HepG2 (cell line): ENCODE measurements around the gene TRRAP. TPM values are rescaled to one million over a fixed set of nuclear protein-coding genes. Genes with fewer than 3 reads are reported as not detected.

ENCODE experiments used
- ATAC-seq: fragments of 200-7000 bp; cut with Tn5 transposase; 3 replicates; pipeline ENCODE4 v1.9.1; 2020; ENCODE audit warnings: mild to moderate bottlenecking, moderate library complexity
- BruUV-seq: library from RNA; stranded (reverse); fragments of 400-500 nt; replicated peaks from 2 replicates; lab custom pipeline; 2021; lab: Mats Ljungman, UMichigan
- CTCF ChIA-PET: fragments of 300-600 bp; formaldehyde crosslinking; extraction: SDS; loops from one replicate; lab custom pipeline; 2021; ENCODE audit warnings: low total read pairs, inconsistent platforms, low intra/inter-chr PET ratio; lab: Yijun Ruan, JAX
- POLR2A ChIA-PET: fragments of 350-600 bp; sonication (Branson Sonifier 250); formaldehyde crosslinking; loops from one replicate; lab custom pipeline; 2020; ENCODE audit warnings: antibody characterized with exemption, inconsistent platforms; lab: Yijun Ruan, JAX
- DNase-seq: peaks from one replicate; pipeline ENCODE4 v3.0.0-alpha.2; 2015; ENCODE audit warnings: low spot score
- FAIRE-seq: peaks from 3 replicates; lab custom pipeline; 2011; peaks lifted over from hg19 to GRCh38; lab: Jason Lieb, UNC
- H2AFZ ChIP-seq: one replicate; pipeline ENCODE4 v1.6.1; 2011; ENCODE audit warnings: low read length, inconsistent platforms
- H3K27ac ChIP-seq: fragments of 300-600 bp; 3 replicates; pipeline ENCODE4 v1.8.0; 2011; ENCODE audit warnings: mixed run types, mild to moderate bottlenecking, mixed read lengths, low read length, inconsistent platforms; ENCODE audit not compliant: insufficient read depth; ENCODE audit errors: extremely low read length
- H3K27me3 ChIP-seq, 2 experiments: fragments of 200-600 bp in 1 of 2; 2 replicates in 1 of 2; 3 replicates in 1 of 2; pipeline versions ENCODE4 v1.6.0 to v1.8.0; 2011; ENCODE audit warnings: low read length in 2 of 2, mild to moderate bottlenecking in 2 of 2, moderate library complexity in 2 of 2, inconsistent platforms in 1 of 2; ENCODE audit not compliant: insufficient read depth in 2 of 2, control insufficient read depth in 1 of 2
- H3K36me3 ChIP-seq, 2 experiments: fragments of 200-600 bp in 1 of 2; replicated peaks in 1 of 2; 2 replicates in 1 of 2; 3 replicates in 1 of 2; pipeline versions ENCODE4 v1.5.1 to v1.8.0; 2011; ENCODE audit warnings: low read length in 2 of 2, inconsistent platforms in 1 of 2; ENCODE audit not compliant: insufficient read depth in 2 of 2, control insufficient read depth in 1 of 2
- H3K4me1 ChIP-seq: 2 replicates; pipeline ENCODE4 v1.5.1; 2012; ENCODE audit warnings: low read length, inconsistent platforms; ENCODE audit not compliant: insufficient read depth
- H3K4me2 ChIP-seq: 2 replicates; pipeline ENCODE4 v1.6.0; 2011; ENCODE audit warnings: low read depth, low read length, inconsistent platforms
- H3K4me3 ChIP-seq, 3 experiments: fragments of 200-600 bp in 1 of 3; sonication (generic), shearing (Covaris generic) in 1 of 3; replicated peaks in 1 of 3; 2 replicates each; pipeline ENCODE4 v1.5.1; 2011 to 2016; ENCODE audit warnings: low read length in 3 of 3, inconsistent platforms in 2 of 3, low read depth in 2 of 3, mild to moderate bottlenecking in 2 of 3, control low read depth in 1 of 3, mixed read lengths in 1 of 3; ENCODE audit not compliant: insufficient read depth in 1 of 3
- H3K79me2 ChIP-seq: one replicate; pipeline ENCODE4 v1.6.1; 2011; ENCODE audit warnings: low read length, inconsistent platforms; ENCODE audit not compliant: insufficient read depth
- H3K9ac ChIP-seq: 2 replicates; pipeline ENCODE4 v1.6.0; 2011; ENCODE audit warnings: mild to moderate bottlenecking, low read depth, low read length, inconsistent platforms; ENCODE audit not compliant: insufficient read depth
- H3K9me3 ChIP-seq: 2 replicates; pipeline ENCODE4 v1.5.1; 2012; ENCODE audit warnings: mild to moderate bottlenecking, low read length
- H4K20me1 ChIP-seq: 2 replicates; pipeline ENCODE4 v1.6.0; 2011; ENCODE audit warnings: inconsistent platforms, mild to moderate bottlenecking, low read length, moderate library complexity; ENCODE audit not compliant: insufficient read depth
- HBP1 ChIP-seq: IDR thresholded peaks from 2 replicates; pipeline ENCODE4 v1.6.1; 2016; ENCODE audit warnings: low read depth, control low read depth
- KDM1A ChIP-seq: IDR thresholded peaks from 2 replicates; pipeline ENCODE4 v1.6.1; 2016; ENCODE audit warnings: missing compliant biosample characterization
- KIAA2018 ChIP-seq: sonication (generic); formaldehyde crosslinking; IDR thresholded peaks from 2 replicates; pipeline ENCODE4 v1.5.0; 2020; ENCODE audit warnings: mild to moderate bottlenecking, missing genetic modification reagents, borderline replicate concordance
- MIXL1 ChIP-seq: IDR thresholded peaks from 2 replicates; pipeline ENCODE4 v1.6.1; 2016
- NR3C1 ChIP-seq: sonication (generic); formaldehyde crosslinking; IDR thresholded peaks from 2 replicates; pipeline ENCODE4 v1.4.0; 2020; ENCODE audit warnings: missing genetic modification reagents
- PPARG ChIP-seq: conservative IDR thresholded peaks from 2 replicates; pipeline ENCODE4 v1.6.1; 2016; ENCODE audit warnings: missing biosample characterization, missing genetic modification reagents
- RAD21 ChIP-seq: fragments of 450-650 bp; formaldehyde crosslinking; IDR thresholded peaks from 2 replicates; pipeline ENCODE4 v1.5.0; 2020; ENCODE audit warnings: mild to moderate bottlenecking
- SMAD9 ChIP-seq: sonication (generic); formaldehyde crosslinking; IDR thresholded peaks from 2 replicates; pipeline ENCODE4 v1.5.1; 2020; ENCODE audit warnings: mild to moderate bottlenecking, missing genetic modification reagents
- SOX6 ChIP-seq, 2 experiments: fragments of 450-650 bp in 1 of 2; sonication (generic) in 1 of 2; formaldehyde crosslinking in 1 of 2; IDR thresholded peaks; 2 replicates each; pipeline versions ENCODE4 v1.4.0 to v1.6.1; 2017 to 2020; ENCODE audit warnings: antibody characterized with exemption in 1 of 2, mild to moderate bottlenecking in 1 of 2, missing genetic modification reagents in 1 of 2
- SP4 ChIP-seq: sonication (generic); formaldehyde crosslinking; IDR thresholded peaks from 2 replicates; pipeline ENCODE4 v1.8.1; 2023; ENCODE audit warnings: mild to moderate bottlenecking, missing genetic modification reagents
- THAP11 ChIP-seq: IDR thresholded peaks from 2 replicates; pipeline ENCODE4 v1.6.1; 2016; ENCODE audit warnings: missing biosample characterization, missing genetic modification reagents
- WGBS: methylation state at CpG from one replicate; pipeline ENCODE4 v1.1.6; 2017; ENCODE audit warnings: low lambda C conversion rate; 5-methylcytosine and 5-hydroxymethylcytosine counted together
- in situ Hi-C: cut with HindIII; loops from 2 replicates; pipeline ENCODE4 v1.10.0; 2017; ENCODE audit warnings: low pct_unique_long_range_greater_than_20kb; ENCODE audit not compliant: extremely low pct_ligation_motif_present
- intact Hi-C: fragments of 100-400 bp; cut with micrococcal nuclease; formaldehyde crosslinking; loops from one replicate; pipeline ENCODE4 v1.10.0; 2022; ENCODE audit not compliant: unreplicated experiment
- polyA plus RNA-seq, 8 experiments: library from polyadenylated mRNA; depleted of rRNA in 3 of 8; stranded (reverse) in 7 of 8; unstranded in 1 of 8; fragments of >200 nt; fragmentation: Illumina TruSeq in 4 of 8; extraction: Trizol in 4 of 8; gene quantifications; 2 replicates each; pipeline versions ENCODE4 v1.2.1 to v1.2.3, GENCODE V29; 2011 to 2016; ENCODE audit warnings: low read depth in 4 of 8, missing spikeins in 1 of 8, mixed read lengths in 1 of 8; ENCODE audit not compliant: insufficient read depth in 1 of 8
- total RNA-seq, 5 experiments: library from RNA; depleted of rRNA; stranded (reverse); fragments of >200 nt; fragmentation: Illumina TruSeq; extraction: Trizol; gene quantifications; 2 replicates each; pipeline ENCODE4 v1.2.3, GENCODE V29; 2016; ENCODE audit warnings: low read depth in 1 of 5
- TF ChIP-seq, protein P1 (sequence below): sonication (generic); formaldehyde crosslinking; IDR thresholded peaks from 2 replicates; pipeline ENCODE4 v1.4.0; 2020; ENCODE audit warnings: missing genetic modification reagents; ENCODE audit errors: not compliant biosample characterization
- TF ChIP-seq, protein P2 (sequence below): sonication (generic); formaldehyde crosslinking; IDR thresholded peaks from 2 replicates; pipeline ENCODE4 v1.8.0; 2022; ENCODE audit warnings: mild to moderate bottlenecking, missing genetic modification reagents

TRRAP gene
- total and polyA plus RNA-seq, 2 of the 13 experiments (the other 11 are each of a cell fraction or from before 2014, with no cell fraction given): 8.6 to 10.5 TPM

DNA sequence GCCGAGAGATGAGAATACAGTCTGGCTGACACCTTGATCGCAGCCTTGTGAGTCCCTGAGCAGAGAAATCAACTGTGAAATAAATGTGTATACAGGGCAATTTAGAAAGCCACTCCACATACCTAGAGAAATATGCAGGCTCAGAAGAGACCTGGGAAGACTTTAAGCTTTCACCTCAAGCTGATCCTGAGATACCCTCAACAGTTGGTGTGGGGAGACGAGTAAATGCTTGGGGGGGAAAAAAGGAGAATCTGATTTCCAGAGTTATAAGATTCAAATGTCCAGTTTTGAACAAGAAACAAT lies 142.0 kb downstream of the TRRAP start (continued):
- TF ChIP-seq, protein P1, sequence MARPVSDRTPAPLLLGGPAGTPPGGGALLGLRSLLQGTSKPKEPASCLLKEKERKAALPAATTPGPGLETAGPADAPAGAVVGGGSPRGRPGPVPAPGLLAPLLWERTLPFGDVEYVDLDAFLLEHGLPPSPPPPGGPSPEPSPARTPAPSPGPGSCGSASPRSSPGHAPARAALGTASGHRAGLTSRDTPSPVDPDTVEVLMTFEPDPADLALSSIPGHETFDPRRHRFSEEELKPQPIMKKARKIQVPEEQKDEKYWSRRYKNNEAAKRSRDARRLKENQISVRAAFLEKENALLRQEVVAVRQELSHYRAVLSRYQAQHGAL (CRISPR knock-in tag): no peak
- TF ChIP-seq SP4 (CRISPR knock-in tag) (no peak), HBP1 (CRISPR knock-in tag) (no peak), KDM1A (CRISPR knock-in tag) (no peak), SMAD9 (CRISPR knock-in tag) (no peak), NR3C1 (CRISPR knock-in tag) (no peak), MIXL1 (CRISPR knock-in tag) (no peak), RAD21 (CRISPR knock-in tag) (no peak), THAP11 (no peak)
- TF ChIP-seq, protein P2, sequence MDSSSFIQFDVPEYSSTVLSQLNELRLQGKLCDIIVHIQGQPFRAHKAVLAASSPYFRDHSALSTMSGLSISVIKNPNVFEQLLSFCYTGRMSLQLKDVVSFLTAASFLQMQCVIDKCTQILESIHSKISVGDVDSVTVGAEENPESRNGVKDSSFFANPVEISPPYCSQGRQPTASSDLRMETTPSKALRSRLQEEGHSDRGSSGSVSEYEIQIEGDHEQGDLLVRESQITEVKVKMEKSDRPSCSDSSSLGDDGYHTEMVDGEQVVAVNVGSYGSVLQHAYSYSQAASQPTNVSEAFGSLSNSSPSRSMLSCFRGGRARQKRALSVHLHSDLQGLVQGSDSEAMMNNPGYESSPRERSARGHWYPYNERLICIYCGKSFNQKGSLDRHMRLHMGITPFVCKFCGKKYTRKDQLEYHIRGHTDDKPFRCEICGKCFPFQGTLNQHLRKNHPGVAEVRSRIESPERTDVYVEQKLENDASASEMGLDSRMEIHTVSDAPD: no peak

- in situ Hi-C loops: no loop called here
- ChIA-PET POLR2A (no interaction called here), CTCF (no interaction called here)
- no peak for FAIRE-seq
- DNase-seq: no peak
- no TSS peak for BruUV-seq
- H3K79me2 ChIP-seq: no peaks in the 10 kb centered on the region
- H2AFZ ChIP-seq: no peak overlapping the region
- H3K4me2 ChIP-seq: no peak overlapping the region
- H3K4me3 ChIP-seq: no peak overlapping the region
- no peak overlapping the region for H3K9ac ChIP-seq
- no peaks in the 10 kb centered on the region for H3K4me1 ChIP-seq
- peaks cover 4 to 8% of the 10 kb centered on the region in 2 experiments; a peak in 3 of 5 replicates for H3K36me3 ChIP-seq
- over 99% methylated on average over 3 of the region's 3 CpGs for WGBS
- H3K27me3 ChIP-seq: no peaks in the 10 kb centered on the region
- intact Hi-C loops: no loop called here
- no peaks in the 10 kb centered on the region for H3K9me3 ChIP-seq
- no peaks in the 10 kb centered on the region for H4K20me1 ChIP-seq
- ATAC-seq: no peak
- H3K27ac ChIP-seq: no peak overlapping the region
- TF ChIP-seq SOX6 (IDR thresholded peaks at IDR 0.05) (no peak), SOX6 (CRISPR knock-in tag; IDR thresholded peaks at IDR 0.05) (no peak), KIAA2018 (no peak), PPARG (CRISPR knock-in tag) (no peak)
Observed at GRCh38 chr7:99021941-99022560, 143.7 kb downstream of the TRRAP start.
